GM12873 (cell line): ENCODE results near the gene AFF1.

Experiments
- TF ChIP-seq, protein P1 (sequence below): IDR thresholded peaks from 2 replicates; pipeline ENCODE4 v1.5.1; 2012; ENCODE audit warnings: low read depth, mild to moderate bottlenecking, moderate library complexity, low read length, control low read depth; ENCODE audit not compliant: insufficient read depth; ENCODE audit errors: missing control alignments

AFF1 gene

GRCh38 chr4:86961116-86961515 is 26.3 kb downstream of the AFF1 start:
- TF ChIP-seq, protein P1, sequence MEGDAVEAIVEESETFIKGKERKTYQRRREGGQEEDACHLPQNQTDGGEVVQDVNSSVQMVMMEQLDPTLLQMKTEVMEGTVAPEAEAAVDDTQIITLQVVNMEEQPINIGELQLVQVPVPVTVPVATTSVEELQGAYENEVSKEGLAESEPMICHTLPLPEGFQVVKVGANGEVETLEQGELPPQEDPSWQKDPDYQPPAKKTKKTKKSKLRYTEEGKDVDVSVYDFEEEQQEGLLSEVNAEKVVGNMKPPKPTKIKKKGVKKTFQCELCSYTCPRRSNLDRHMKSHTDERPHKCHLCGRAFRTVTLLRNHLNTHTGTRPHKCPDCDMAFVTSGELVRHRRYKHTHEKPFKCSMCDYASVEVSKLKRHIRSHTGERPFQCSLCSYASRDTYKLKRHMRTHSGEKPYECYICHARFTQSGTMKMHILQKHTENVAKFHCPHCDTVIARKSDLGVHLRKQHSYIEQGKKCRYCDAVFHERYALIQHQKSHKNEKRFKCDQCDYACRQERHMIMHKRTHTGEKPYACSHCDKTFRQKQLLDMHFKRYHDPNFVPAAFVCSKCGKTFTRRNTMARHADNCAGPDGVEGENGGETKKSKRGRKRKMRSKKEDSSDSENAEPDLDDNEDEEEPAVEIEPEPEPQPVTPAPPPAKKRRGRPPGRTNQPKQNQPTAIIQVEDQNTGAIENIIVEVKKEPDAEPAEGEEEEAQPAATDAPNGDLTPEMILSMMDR = no peak

DNA sequence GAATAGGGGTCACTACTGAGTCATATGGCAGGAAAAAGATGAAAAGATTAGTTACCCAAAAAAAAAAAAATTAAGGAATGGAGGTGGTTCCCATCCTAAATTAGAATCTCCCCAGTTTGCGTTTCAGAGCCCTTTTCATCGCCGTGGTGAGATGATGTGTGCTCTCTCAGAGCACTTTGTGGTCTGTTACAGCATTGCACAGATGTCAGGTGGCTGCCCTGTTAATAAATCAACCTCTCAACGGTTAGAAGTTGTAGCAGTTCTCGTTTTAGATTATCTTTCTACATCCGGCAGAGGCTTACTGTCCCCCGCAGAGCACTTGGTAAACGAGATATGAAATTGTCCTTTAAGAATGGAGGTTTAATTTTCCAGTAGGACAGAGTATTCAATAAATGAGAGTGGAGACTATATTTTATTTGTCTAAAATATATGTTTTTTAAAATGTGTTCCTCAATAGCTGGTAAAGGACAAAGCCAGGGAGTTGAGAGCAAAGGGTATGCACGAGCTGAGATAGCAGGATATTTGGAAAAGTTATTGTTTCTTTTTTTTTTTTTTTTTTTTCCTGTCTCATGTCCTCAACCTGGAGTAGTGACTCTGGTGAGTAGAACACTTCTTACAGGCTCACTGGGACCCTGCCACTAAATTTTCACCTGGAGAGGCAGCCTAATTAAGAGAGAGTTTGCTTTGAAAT is 26.9 kb downstream of the AFF1 start:
- TF ChIP-seq, protein P1 = peak; percentile 22

DNA sequence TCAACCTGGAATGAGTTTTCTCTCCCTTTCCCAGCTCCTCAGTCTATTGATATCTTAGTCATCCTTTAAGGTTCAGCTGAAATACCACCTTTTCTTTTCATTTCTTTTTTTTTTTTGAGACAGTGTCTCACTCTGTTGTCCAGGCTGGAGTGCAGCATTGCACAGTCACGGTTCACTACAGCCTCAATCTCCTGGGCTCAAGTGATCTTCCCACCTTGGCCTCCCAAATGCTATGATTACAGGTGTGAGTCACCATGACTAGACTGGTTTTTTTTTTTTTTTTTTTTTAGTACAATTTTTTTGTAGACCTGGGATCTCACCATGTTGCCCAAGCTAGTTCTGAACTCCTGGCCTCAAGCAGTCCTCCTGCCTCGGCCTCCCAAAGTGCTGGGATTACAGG is 28.9 kb downstream of the AFF1 start:
- TF ChIP-seq, protein P1 = no peak

GRCh38 chr4:86965019-86965976 is 30.5 kb downstream of the AFF1 start:
- TF ChIP-seq, protein P1 = no peak

- TF ChIP-seq, protein P1 = no peak
These were observed 32.3 kb downstream of the AFF1 start for GRCh38 chr4:86967073-86967472.

- TF ChIP-seq, protein P1 = no peak
These were observed 33.0 kb downstream of the AFF1 start for GRCh38 chr4:86967798-86968197.

DNA sequence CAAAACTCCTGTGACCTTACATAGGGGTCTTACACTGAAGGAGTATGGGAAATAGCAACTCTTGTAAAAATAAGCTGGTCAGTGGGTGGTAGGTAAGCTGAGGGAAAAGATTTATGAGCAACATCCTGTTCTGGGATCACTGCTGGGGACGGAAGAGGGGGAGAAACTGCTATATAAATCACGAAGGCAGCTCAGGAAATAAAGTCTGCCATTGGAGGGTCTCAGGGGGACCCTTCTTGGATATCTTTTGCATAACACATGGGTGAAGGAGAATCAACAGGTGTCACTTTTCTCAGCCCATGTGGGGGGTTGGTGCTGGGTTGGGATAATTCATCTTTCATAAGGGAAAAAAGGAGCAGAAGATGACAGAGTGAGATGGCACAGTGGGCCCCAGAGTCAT is 33.7 kb downstream of the AFF1 start:
- TF ChIP-seq, protein P1 = no peak
